Stimulated activated CD4-positive, alpha-beta T cell treated with anti-CD3 and anti-CD28 coated beads, Interleukin-2, amount 100 ng/mL, for 24 hours (primary cell): ENCODE measurements around the gene PPIL4.
"Not testable (repeated sequence)": the region's sequence is repeated elsewhere in the genome, so short reads cannot be mapped to it uniquely, and the experiment has no call there.

ENCODE experiments used
- DNase-seq, 2 donors: peaks; one replicate each; pipeline ENCODE4 v3.0.0-alpha.2; 2020

The PPIL4 gene

DNA sequence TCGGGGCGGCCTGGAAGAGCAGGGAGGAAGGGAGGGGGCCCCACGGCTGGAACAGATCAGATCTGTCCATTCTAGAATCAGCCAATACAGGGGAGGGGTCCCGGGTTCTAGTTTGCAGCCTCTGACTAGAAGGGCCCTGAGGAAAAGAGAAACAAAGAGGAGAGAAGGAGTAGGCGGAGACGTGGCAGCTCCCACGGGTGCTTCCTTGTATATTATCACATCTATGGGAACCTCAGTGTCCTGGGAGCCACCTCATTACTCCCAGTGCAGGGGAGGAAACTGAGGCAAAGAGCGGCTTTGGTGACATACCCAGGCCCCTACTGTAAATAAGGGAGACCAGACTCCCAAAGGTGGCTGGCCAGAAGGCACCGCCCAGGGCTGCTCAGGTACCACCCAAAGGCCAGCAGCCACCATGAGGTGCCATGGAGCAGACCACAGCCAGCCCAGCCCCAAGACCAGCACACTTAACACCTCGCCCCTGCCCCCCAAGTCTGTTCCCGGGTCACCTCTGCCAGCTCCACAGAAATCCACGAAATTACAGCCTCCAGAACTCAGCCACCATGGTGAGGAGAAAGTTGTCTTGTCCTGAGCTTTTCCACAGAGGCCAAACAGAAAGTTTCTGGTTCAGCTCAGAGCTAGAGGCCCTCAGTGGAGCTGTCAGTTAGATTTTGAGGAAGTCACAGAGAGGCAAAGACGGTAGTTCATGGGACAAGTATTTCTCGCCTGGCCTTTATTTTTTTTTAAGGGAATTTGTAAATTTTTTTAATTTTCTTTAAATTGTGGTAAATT, 63.1 kb downstream of the PPIL4 start:
- DNase-seq = peak in 1 of 2 donors; percentile 38

- peak; percentile 60 to 61 for DNase-seq
Observed at GRCh38 chr6:149480502-149481280, 65.2 kb downstream of the PPIL4 start.

- no peak for DNase-seq
Observed at GRCh38 chr6:149478631-149479314, 67.1 kb downstream of the PPIL4 start.

- no peak for DNase-seq
Observed at GRCh38 chr6:149477544-149477943, 68.3 kb downstream of the PPIL4 start.

DNA sequence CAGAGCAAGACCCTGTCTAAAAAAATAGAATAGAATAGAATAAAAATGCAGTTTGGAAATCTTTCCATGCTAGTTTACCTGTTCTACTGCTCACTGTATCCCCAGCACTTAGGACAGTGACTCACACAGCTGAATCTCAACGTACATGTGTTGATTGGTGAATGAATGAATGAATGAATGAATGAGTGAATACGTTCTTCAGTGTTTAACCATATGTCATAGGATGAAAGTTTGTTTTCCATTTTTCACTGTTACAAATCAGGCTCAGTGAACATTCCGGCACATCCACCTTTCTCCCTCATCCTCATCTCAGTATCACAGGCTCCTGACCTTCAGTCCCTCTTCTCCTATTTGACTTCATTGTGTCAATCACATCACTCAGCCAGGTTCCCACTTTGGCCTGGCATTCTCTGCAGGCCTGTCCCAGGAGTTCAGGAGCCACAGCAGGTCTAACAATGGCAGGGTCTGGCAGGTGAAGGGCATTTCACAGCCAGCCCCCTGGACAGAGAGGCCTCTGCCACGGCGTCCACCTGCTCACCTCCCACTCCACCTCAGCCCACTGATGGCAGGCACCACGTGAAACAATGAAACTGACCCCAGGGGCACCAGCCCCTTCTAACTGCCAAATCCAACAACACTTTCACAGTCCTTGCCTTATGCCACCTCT, 68.9 kb downstream of the PPIL4 start:
- DNase-seq = no peak

DNA sequence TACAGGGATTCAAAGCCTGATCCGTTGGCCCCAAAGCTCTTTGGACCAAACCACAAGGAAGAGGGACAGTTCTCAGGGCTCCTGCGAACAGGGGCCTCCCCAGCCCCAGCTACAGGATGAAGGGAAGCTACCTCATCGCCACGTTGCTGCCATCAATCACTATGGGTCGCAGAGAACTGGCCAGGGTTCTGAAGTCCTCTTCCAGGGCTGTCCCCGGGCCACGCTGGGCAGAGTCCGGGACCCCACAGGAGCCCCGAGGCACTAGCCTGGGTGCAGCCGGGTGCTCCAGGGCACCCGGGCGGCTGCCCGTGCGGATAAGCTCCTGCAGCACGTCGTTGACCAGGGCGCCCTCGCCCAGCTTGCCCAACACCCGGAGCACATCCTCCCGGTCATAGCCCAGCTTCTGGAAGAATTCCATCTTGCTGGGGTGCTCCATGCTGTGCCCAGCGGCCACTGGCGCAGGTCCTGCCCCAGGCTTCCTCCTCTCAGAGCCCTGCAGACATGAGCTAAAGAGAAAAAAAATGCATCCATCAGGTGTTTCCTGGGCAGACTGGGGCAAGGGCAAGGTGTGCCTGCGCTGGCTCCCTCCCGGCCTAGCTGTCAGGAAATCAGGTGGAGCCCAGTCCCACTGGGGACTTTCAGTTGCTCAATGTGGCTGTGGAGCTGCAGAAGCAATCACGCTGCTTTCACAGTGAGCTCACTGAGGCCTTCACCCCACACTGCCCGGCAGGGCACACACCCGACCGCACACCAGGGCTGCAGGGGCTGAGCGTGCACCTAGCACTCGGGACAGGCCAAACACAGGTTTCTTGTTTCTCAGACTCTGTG, 71.5 kb downstream of the PPIL4 start:
- no peak for DNase-seq

GRCh38 chr6:149473080-149474052, 72.5 kb downstream of the PPIL4 start:
- no peak for DNase-seq

- DNase-seq = no peak
Observed at GRCh38 chr6:149472241-149472640, 73.6 kb downstream of the PPIL4 start.

GRCh38 chr6:149471801-149472200, 74.0 kb downstream of the PPIL4 start:
- no peak for DNase-seq

DNA sequence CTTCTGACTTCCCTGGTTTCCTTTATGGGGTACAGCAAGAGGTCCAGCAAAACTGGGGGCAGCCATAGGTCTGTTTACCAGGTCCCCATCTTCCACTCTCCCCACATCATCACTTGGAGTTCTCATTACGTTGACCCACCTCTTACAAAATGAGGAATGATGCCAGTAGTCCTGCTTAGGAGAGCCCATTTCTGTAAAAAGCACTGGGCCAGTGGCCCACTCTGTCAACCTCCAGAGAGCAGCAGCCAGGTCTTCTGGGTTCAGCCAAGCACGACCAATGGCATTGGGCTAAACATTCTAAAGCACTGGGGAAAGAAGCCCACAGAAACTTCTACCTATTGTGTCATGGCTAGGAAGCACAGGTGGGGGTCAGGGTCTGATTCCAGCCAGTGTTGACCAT, 74.9 kb downstream of the PPIL4 start:
- DNase-seq = no peak

DNA sequence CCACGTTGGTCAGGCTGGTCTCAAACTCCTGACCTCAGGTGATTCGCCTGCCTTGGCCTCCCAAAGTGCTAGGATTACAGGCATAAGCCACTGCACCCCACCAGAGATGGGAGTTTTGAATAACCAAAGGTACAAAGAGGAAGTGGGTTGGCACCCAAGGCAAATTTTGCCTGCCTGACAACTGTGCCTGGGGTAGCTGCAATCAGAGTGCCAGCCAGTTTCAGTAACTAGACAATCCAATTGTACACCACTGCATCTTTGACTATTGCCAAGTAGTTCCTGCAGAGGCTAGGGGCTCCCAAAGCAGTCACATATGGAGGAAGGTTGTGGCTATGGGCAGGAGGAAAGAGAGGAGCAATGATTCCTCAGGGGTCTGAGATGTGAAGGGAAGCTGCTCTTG, 77.7 kb downstream of the PPIL4 start:
- no peak for DNase-seq

- no peak for DNase-seq
Observed at GRCh38 chr6:149467265-149467664, 78.6 kb downstream of the PPIL4 start.

- no peak for DNase-seq
Observed at GRCh38 chr6:149464411-149464810, 81.4 kb downstream of the PPIL4 start.

DNA sequence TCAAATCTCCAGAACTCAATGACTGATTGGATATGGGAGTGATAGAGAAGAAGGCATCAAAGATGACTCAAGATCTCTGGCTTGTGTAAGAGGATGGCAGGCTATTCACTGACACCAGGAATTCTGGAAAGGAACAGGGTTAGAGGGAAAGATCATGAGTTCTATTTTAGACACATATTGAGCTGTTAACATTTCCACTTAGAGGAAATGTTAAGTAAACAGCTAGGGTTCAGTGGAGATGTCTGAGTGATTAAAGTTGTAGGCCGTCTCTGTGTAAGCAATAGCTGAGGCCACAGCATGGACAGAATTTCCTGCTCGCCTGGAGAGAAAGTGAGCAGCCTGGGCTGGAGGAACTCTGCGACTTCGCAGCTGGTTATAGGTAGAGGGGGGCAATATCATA, 82.1 kb downstream of the PPIL4 start:
- no peak for DNase-seq

DNA sequence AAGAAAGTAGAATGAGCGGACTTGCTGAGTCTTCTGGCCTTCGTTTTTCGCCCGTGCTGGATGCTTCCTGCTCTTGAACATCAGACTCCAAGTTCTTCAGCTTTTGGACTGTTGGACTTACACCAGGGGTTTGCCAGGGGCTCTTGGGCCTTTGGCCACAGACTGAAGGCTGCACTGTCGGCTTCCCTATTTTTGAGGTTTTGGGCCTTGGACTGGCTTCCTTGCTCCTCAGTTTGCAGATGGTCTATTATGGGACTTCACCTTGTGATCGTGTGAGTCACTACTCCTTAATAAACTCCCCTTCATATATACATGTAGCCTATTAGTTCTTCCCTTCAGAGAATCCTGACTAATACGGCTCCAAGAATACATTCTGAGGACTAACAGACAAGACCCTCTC, 83.1 kb downstream of the PPIL4 start:
- DNase-seq = not testable (repeated sequence)

DNA sequence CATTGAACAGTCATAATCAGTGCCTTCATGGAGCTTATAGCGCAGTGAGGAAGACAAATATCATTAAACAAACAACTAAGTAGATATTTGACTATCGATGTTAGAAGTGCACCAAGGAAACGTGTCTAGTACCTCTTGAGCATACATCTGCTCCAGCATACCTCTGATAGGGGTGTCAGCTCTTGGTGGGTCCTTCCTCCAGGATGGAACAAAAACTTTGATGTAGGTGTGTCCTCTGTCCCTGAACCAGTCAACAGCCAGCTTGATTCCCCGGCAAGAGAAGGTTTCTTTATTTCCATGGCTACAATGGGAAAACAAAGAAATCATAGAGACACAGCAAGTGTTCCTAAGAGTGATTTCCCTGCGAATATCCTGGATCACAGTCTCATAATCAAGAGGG, 84.2 kb downstream of the PPIL4 start:
- no peak for DNase-seq

DNA sequence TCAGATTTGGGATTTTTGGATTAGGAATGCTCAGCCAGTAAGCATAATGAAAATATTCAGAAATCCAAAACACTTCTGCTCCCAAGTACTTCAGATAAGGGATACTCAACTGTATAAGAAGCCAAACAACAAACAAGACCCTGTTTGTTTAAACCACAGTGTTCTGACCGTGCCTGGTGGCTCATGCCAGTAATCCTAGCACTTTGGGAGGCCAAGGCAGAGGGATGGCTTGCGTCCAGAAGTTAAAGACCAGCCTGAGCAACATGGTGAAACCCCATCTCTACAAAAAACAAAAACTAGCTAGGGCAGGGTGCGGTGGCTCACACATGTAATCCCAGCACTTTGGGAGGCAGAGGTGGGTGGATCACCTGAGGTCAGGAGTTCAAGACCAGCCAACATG, 85.6 kb downstream of the PPIL4 start:
- DNase-seq = not testable (repeated sequence)

GRCh38 chr6:149459761-149460160, 86.1 kb downstream of the PPIL4 start:
- DNase-seq = no peak

DNA sequence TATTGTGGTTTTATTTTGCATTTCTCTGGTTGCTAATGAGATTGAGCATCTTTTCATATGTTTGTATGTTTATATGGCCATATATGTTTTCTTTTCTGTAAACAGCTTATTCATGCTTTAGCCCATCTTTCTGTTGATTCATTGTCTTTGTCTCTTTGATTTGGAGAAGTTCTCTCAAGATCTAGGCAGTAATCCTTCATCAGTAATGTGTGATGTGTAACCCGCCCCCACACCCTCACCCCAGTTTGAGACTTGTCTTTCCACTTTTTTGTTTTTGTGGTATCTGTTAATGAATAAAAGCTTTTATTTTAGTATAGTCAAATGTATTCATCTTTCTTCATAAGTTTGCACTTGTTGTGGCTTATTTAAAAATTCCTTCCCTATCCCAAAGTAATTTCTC, 87.0 kb downstream of the PPIL4 start:
- no peak for DNase-seq

GRCh38 chr6:149458196-149458595, 87.6 kb downstream of the PPIL4 start:
- no peak for DNase-seq

DNA sequence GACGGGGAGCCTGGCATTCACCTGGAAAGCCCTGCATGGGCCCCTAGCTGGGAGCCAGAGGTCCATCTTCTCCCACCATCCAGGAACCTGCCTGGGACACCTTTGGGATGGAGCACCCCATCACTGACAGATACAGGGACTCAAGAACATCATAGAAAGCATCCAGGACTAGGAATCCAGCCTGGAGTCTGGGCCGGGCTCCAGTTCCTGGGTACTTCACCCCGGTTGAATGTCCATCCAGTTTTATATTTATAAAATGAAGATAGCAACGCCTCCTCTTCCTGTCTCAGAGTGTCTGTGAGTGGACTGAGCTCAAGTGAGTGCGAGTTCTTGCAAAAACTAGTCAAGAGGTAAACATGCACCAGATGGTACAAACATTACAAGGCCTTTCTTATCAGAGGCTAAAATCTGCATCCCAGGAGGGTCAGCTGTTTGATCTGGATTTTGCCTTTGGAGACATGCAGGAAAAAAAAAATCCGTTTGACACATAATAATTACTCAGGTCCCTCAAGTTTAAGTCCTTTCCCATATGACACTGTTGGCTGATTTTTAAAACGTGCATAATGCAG, 88.4 kb downstream of the PPIL4 start:
- DNase-seq = no peak
